ENCODE results near the gene FILIP1L. TPM values are rescaled to one million over a fixed set of nuclear protein-coding genes. Genes with fewer than 3 reads are reported as not detected.

The FILIP1L gene
- total and polyA plus RNA-seq, 2 of the 13 experiments (the other 11 are each of a cell fraction or from before 2014, with no cell fraction given) = 8.1 to 187 TPM

- no peak overlapping the region for H3K27ac ChIP-seq (ENCODE audit: extremely low read length, insufficient read depth, low read length)
- H3K9me3 ChIP-seq (ENCODE audit: low read length) = no peaks in the 10 kb centered on the region
- H3K27me3 ChIP-seq (ENCODE audit: control insufficient read depth in 1 of 2, insufficient read depth in 2 of 2, low read length in 2 of 2) = no peaks in the 10 kb centered on the region
- no peak overlapping the region for H3K4me3 ChIP-seq (replicated peaks in 1 of 3; ENCODE audit: insufficient read depth in 1 of 3, low read depth in 2 of 3, low read length in 3 of 3)
- H3K36me3 ChIP-seq (replicated peaks in 1 of 2; ENCODE audit: control insufficient read depth in 1 of 2, insufficient read depth in 2 of 2, low read length in 2 of 2) = peaks cover 20 to 46% of the 10 kb centered on the region in 2 experiments
- H3K4me1 ChIP-seq (ENCODE audit: insufficient read depth, low read length) = peaks cover 33% of the 10 kb centered on the region
- no peak for TF ChIP-seq HOXA5 (CRISPR knock-in tag; IDR thresholded peaks at IDR 0.05)
- DNase-seq (ENCODE audit: low spot score) = no peak
- in situ Hi-C loops (cut with HindIII; ENCODE audit: extremely low pct_ligation_motif_present, low pct_unique_long_range_greater_than_20kb) = no loop called here
- CTCF ChIA-PET (ENCODE audit: low intra/inter-chr PET ratio, low total read pairs) = no interaction called here
- no TSS peak for BruUV-seq (replicated peaks)
- H2AFZ ChIP-seq (ENCODE audit: low read length) = no peak overlapping the region
- no peak overlapping the region for H3K4me2 ChIP-seq (ENCODE audit: low read depth, low read length)
- FAIRE-seq = no peak
- no peak for ATAC-seq
- POLR2A ChIA-PET = no interaction called here
- peaks cover 41% of the 10 kb centered on the region for H3K79me2 ChIP-seq (ENCODE audit: insufficient read depth, low read length)
- 100% methylated on average over 1 of the region's 1 CpG for WGBS (ENCODE audit: low lambda C conversion rate)
- intact Hi-C loops (cut with micrococcal nuclease; ENCODE audit: unreplicated experiment) = no loop called here
- peaks cover 58% of the 10 kb centered on the region for H4K20me1 ChIP-seq (ENCODE audit: insufficient read depth, low read length)
- H3K9ac ChIP-seq (ENCODE audit: insufficient read depth, low read depth, low read length) = no peak overlapping the region
Observed at GRCh38 chr3:99851955-99852354, 262.3 kb downstream of the FILIP1L start.

DNA sequence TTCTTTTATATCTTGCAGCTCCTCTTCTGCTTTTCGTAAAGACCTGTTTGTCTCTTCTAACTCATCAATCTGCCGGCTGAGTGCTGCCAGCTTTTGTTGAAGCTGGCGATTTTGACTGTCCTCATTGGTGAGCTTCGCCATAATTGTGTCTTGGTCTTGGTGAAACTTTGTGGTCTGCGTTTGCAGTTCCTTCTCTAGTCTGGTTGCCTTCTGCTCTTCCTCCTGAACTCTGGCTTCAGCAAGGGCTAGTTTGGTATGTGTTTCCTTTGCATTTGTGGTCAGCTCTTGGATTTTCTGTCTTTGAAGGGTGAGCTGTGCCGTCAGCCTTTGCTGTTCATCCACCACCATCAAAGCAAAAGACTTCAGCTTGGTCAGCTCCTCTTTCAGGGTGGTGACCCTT lies 263.7 kb downstream of the FILIP1L start:
- DNase-seq (ENCODE audit: low spot score) (no peak), ATAC-seq (no peak), FAIRE-seq (no peak)
- intact Hi-C loops (cut with micrococcal nuclease; ENCODE audit: unreplicated experiment) (no loop called here), in situ Hi-C loops (cut with HindIII; ENCODE audit: extremely low pct_ligation_motif_present, low pct_unique_long_range_greater_than_20kb) (no loop called here)
- Histone ChIP-seq H3K79me2 (ENCODE audit: insufficient read depth, low read length) (peaks cover 27% of the 10 kb centered on the region), H3K27me3 (ENCODE audit: control insufficient read depth in 1 of 2, insufficient read depth in 2 of 2, low read length in 2 of 2) (no peaks in the 10 kb centered on the region), H4K20me1 (ENCODE audit: insufficient read depth, low read length) (peaks cover 45% of the 10 kb centered on the region), H3K9ac (ENCODE audit: insufficient read depth, low read depth, low read length) (no peak overlapping the region), H3K9me3 (ENCODE audit: low read length) (no peaks in the 10 kb centered on the region), H3K36me3 (replicated peaks in 1 of 2; ENCODE audit: control insufficient read depth in 1 of 2, insufficient read depth in 2 of 2, low read length in 2 of 2) (peaks cover 18 to 43% of the 10 kb centered on the region in 2 experiments), H3K4me3 (replicated peaks in 1 of 3; ENCODE audit: insufficient read depth in 1 of 3, low read depth in 2 of 3, low read length in 3 of 3) (no peak overlapping the region), H3K4me1 (ENCODE audit: insufficient read depth, low read length) (peaks cover 32% of the 10 kb centered on the region), H3K4me2 (ENCODE audit: low read depth, low read length) (no peak overlapping the region), H2AFZ (ENCODE audit: low read length) (no peak overlapping the region), H3K27ac (ENCODE audit: extremely low read length, insufficient read depth, low read length) (no peak overlapping the region)
- WGBS (ENCODE audit: low lambda C conversion rate) = 95% methylated on average over 6 of the region's 6 CpGs
- peak; percentile 37 for TF ChIP-seq RBM22 (optimal IDR thresholded peaks at IDR 0.05; ENCODE audit: low read length)
- TF ChIP-seq ZNF484 (CRISPR knock-in tag; IDR thresholded peaks at IDR 0.05; ENCODE audit: borderline replicate concordance, low read depth) = no peak
- peak; percentile 90 for TF ChIP-seq PAF1 (CRISPR knock-in tag; IDR thresholded peaks at IDR 0.05)
- 0 out of 2 replicates have a peak, but pooled peaks have one; percentile 32 for TF ChIP-seq POLR2G (IDR thresholded peaks at IDR 0.05; ENCODE audit: low read depth, low read length)
- TF ChIP-seq SSRP1 (CRISPR knock-in tag; IDR thresholded peaks at IDR 0.05) = 0 out of 2 replicates have a peak, but pooled peaks have one; percentile 67
- no peak for TF ChIP-seq BRCA1 (CRISPR knock-in tag; IDR thresholded peaks at IDR 0.05)
- ChIA-PET CTCF (ENCODE audit: low intra/inter-chr PET ratio, low total read pairs) (no interaction called here), POLR2A (interaction anchor here (1.4 kb wide), 1 partner anchor 70 kb away, joined by 5 read pairs; no protein-coding TSS in a partner anchor)
- BruUV-seq (replicated peaks) = no TSS peak

Measured in HepG2 (cell line).